GM21619 (cell line): ENCODE data around the gene SAMSN1.
A peak's percentile ranks its signal among the peaks of the same experiment; 100 is the strongest.

ENCODE experiments used
- ATAC-seq: cut with Tn5 transposase; IDR thresholded peaks from one replicate; pipeline ENCODE4 v1.9.1; 2021; ENCODE audit not compliant: unreplicated experiment

SAMSN1 gene

DNA sequence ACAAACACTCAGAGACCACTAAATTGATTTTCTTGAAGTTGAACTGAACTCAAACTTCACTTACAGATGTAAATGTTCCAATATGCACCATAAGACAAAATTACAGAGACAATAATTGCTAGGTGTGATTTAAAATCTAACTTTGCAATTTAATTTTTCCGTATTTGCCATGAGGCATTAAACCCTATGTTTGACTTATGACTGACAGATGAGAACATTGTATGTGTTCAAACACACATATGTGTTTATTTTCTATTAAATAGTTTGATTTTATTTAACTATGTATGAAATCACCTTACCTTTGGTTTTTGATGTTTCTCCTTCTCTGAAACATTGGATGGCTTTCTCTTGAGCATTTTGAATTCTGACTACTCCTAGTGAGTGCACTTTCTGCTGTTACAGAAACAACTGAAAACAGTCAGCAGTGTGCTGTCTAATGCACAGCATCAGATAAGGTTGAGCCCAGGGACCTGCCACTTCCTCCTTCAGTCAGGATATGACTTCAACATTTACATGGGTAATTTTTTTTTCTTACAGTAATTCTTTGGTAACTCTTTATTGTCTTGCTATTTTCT is at the start of gene SAMSN1:
Gene SAMSN1 (minus strand): TSS at position 410 of the 575 bp plus-strand sequence. CDS start 54 bp downstream, at position 356.
- peak; percentile 85 for ATAC-seq

DNA sequence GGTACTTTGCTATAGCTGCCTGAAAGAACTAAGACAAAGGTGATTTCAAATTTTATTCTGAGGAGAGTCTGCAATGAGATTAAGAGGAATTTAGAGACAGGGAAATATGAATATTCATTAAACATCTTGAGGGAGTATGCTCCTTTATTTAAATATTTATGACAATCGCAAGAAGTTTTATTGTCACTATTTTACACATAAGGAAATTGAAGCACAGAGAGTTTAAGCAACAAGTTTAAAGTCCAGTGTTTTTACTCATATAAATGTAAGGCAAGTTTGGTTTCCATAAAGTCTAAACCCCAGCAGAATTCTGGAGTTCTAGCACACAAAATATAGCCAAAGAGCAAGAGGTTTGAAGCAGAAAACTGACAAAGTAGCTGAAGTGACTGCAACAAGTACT is 49.3 kb upstream of the SAMSN1 start:
- ATAC-seq: no peak

DNA sequence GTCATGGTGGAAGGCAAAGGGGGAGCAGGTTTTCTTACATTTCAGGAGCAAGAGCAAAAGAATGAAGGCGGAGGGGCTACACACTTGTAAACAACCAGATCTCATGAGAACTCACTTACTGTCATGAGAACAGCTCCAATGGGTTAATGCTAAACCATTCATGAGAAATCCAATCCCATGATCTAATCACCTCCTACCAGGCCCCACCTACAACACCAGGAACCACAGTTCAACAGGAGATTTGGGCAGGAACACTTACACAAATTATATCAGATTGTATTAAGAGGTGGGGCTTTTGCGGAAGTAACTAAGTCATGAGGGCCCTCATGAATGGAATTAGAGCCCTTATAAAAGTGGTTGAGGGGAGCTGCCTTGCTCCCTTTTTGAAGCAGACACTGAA is 48.9 kb upstream of the SAMSN1 start:
- no peak for ATAC-seq

DNA sequence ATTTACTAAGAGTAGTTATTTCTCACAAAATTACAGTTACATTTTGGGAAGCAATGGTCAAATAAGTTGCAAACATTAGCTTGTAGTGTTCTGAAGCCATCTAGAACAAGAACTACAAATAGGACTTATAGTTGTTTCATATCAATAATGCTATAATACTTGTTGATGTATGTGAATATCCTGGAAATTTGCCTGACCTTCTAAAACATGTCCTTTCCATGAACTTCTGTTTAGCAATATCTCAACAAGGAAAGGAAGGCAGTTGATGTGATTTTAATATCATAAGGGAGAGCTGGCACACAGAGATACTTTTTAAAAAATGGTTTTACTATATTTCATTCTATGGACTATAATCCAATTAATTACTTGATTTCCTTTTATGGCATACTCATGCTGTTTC is 47.1 kb upstream of the SAMSN1 start:
- no peak for ATAC-seq

DNA sequence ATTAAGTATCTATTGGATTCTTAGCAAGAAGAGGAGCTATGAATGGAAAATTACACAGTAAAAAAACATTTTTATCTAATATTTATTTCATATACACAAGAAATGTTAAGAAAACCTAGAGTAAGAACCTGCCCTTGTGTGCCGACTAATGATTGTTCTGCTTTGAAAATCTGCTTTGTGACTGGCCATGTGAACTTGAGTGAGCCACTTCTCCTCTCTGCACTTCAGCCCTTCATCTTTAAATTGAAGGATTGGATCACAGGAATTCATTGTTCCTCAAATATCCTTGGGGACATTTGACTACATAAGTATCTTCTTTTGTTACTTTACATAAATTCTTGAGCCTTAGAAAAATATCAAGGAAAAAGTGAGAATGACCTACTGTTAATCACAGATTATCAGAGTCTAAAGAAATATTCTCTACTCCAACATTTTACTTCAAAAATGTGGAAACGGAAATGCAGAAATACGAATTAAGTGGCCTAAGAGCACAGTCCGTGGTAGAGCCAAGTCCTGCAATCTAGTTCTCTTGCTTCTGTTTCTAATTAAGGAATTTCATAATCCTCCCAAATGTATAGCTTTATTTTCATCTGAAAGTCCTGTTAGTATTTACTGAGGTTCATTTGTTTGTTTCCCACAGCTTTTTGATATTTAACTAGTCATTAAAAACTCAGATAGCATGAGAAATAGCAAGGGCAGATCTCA is 46.3 kb upstream of the SAMSN1 start:
- ATAC-seq: no peak

DNA sequence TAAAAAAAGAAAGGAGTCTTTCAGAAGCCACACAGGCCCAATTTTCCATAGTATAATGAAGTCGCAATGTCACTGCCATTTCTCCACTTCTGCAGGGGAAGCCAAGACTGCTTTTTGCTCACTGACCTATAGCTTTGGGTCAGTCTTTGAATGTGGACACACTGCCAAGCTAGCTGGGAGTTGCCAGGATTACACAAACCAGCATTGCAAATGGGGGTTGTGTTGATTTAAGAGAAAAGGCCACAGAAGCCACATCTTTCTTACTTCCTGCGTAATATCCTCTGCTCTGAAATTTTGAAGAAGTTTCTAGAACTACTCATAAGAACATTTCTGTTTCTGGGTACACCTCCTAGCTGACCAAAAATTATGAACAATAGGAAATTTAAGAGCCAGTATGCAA is 45.8 kb upstream of the SAMSN1 start:
- ATAC-seq: peak; percentile 54

DNA sequence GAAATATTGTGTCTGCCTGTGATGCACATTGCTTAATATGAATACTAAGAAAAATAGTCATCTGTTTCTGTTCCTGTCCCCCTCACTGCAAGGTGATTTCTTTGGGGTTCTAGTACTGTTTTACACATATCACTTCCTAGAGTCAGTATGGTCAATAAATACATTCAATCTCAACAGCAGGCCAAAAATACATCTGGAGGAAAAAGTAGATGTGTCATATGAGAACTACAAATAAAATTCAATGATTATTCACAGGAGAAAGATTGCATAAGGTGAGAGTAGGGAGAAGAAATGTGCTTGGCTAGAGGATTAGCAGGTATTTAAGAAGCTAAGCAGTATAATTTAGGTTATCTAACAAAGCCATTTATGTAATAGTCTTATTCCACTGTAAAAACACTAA is 45.3 kb upstream of the SAMSN1 start:
- ATAC-seq: peak; percentile 44

DNA sequence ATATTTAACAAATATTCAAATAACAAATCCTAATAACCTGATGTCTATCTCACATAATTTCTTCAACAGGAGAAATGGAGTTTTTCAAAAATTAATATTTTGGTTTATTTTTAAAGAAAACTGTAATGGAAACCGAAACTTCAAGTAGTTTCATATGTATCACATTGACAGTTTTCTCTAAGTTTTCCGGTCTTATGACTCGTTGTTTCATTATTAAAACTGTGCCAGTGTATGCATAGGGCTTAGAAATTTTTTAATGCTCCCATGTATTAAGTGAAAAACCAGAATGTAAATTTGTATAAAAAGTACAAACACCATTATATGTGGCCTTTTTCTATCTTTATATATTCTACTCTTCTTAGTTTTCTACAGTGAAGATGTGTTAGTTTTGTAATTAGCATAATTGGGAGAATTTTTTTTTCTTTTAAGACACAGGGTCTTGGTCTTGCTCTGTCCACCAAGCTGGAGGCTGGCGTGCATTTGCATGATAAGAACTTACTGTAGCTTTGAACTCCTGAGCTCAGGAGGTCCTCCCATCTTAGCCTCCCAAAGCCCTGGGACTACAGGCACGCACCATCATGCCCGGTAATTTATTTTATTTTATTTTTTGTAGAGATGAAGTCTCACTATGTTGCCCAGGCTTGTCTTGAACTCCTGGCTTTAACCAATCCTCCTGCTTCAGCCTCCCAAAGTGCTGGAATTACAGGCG is 43.9 kb upstream of the SAMSN1 start:
- peak; percentile 81 for ATAC-seq

DNA sequence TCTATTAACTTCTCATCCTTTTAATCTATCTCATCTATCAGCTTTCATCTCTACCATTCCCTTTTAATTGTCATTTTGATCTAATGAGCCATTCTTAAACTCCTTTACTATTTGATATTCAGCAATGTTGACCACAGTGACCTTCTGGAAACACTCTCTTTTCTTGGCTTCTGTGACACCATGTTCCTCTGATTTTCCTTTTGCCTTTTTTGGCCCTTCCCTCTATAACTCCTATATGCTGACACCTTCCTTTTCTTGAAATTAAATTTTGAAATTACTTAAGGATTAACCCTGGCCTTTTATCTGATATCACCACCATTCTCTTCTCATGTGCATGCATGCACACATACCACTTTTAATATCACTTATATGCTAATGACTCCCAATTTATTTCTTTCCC is 41.2 kb upstream of the SAMSN1 start:
- no peak for ATAC-seq

DNA sequence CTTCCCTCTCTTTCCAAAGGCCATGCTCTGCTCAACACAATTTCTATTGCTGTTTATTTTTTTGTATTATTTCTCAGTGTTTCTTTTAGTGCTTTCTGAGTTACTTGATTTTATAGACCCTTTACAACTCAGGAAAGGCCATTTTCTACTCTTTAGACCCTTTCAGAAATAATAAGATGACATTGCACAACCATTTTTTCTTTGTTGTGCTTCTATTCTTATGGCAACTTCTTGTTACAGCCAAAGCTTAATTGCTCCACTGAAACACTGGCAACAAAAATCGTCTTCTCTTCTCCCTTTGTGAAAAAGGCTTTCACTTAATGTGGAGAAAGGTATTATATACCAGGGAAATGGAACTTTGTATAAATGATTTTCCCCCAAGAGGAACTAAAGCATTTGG is 39.0 kb upstream of the SAMSN1 start:
- no peak for ATAC-seq

DNA sequence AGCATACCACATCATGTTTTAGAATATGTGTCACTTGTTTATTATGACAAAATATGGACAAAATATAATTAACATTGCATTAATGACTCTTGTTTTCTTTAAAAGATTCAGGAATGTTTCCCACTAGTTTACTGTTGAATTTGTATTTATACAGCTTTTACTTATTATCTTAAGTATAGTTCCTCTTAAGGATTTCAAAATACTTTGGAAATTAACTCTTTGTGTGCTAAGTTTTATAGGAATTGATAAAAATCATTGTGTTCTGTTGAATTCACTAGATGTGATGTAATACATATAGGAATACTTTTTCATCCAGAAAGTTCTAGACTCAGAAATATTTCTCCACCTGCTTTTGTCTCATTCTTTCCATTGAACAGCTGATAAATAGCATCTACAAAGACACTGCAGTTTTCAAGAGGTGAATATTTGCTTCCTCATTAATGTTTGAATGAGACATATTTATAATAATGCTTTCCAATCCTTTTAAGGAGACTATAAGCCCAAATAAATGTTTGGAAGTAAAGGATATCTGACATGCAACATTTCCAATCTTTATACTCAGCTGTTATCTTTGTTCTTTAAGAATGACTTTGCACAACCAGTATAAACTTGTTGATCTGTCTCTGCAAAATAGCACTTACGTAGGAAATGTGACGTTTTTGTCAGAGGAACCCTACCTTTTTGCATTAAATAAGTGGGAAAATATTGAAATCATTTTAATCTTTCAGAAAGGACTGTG is 38.4 kb upstream of the SAMSN1 start:
- no peak for ATAC-seq

DNA sequence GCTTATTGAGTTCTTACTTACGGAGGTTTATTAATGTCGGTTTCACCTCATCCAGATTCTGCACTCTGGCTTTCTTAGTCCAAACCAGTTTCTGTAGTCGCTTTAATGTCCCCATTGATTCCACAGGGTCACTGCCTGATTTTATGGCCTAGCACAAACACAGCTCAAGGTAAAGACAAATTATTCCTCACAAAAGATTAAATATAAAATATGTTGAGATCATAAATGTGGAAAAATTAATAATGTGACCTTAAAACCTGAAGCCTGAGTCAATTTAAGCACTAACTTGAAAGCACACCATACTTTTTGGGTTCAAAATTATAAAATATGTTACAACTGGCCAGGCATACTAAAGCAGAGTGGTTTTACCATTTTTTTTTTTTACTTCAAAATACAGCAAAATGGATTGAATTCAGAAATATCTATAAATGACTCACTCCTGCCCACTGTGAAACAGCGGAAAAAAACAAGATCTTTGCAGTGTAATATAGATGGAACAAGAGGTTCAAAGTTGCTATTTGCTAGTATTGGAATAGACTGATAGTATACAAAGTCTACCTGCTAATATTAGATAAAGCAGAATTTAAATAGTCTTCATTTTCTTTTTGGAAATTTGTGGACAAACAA is 37.6 kb upstream of the SAMSN1 start:
- ATAC-seq: no peak

DNA sequence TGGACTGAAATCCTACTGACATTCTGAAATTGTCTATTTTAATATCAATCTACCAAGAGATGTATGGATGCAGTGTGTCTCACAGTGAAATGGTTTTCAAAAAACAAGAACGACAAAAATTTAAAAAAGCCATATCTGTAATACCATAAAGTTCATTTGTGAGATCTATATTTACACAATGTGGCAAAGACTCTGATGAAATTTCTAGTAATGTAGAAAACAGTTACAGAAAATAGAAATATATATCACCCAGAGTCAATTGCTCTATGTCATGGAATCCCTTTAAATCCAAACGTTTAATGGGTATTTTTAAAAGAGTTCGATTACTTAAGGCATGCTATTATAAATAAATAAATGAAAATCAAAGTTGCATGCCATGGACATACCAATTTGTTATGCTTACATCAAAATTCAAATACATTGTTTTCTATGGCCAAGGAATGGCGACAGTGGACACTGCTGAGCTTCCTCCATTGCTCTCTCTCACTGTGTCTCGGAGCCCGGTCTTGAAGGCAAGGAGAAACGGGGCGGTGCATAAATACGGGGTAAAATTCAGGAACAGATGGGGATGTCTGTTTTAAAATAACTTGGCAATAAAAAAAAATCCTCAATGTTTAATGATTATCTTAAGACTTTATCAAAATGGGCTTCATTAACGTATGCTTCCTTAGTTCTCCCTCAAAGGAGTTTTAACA is 37.0 kb upstream of the SAMSN1 start:
- ATAC-seq: no peak

DNA sequence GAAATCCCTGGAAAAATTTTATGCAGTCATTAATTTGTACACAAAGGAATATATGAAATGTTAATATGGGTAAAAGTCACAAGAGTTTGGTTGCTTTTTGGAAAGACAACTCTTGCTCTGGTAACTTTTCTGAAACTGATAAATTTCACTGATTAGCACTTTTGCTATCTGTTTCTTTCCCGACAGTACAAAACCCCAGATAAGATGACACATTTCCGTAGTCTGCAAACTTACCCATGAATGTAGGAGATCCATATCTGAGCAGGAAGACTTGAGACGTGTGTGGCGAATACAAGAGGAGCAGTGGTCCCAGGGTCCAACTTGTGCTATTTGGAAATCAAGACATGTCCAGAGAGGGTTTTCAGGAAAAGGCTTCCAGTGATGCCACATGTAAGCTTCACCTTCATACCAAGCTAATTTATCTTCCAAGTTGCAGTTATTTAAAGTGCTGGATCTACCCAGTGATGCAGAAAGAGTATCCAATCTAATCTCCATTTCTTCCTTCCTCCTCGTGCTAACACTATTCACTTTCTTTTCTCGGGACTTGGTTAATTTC is 35.9 kb upstream of the SAMSN1 start:
- ATAC-seq: no peak

DNA sequence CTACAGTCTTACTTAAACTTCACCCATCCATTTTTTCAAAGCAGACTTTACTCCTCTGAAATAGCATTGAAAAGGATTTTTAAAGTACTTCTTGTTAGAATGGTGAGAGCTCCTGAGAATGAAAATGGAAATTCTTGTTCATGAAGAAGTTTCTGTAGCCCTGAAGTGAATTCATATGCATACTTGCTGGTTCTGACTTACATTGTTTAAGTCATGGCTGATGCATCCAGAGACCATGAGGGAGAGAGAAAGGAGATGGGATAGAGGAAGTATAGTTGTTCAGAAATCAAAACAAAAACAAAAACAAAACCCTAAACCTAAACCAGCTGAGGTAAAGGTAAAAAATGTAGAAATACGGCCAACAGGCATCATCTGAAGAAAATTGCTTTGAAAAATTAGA is 27.1 kb upstream of the SAMSN1 start:
- no peak for ATAC-seq

DNA sequence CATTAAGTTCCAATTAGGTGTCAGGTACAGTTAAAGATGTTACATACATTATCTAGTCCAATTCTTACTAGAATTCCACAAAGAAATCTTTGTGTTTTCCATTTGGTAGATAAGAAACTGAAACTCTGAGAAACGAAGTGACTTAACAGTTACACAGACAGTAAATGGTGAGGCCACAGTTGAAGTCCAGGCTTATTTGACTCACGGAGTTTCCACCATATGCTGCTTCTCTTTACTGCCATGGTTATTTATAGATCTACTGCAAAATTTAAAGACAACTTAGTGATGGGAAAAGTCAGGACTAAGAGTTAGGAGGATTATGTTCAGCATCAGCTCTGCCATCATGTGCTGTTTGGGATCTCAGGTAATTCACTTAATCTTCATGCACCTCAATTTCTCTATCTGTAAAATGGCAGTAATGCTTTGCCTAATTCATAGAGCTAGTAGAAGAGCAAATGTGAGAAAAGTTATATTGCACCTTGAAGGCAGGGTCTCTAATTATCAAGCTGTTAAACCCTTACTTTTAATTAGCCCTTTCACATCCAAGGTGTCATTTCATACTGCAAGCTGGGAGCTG is 26.2 kb upstream of the SAMSN1 start:
- ATAC-seq: peak; percentile 52

DNA sequence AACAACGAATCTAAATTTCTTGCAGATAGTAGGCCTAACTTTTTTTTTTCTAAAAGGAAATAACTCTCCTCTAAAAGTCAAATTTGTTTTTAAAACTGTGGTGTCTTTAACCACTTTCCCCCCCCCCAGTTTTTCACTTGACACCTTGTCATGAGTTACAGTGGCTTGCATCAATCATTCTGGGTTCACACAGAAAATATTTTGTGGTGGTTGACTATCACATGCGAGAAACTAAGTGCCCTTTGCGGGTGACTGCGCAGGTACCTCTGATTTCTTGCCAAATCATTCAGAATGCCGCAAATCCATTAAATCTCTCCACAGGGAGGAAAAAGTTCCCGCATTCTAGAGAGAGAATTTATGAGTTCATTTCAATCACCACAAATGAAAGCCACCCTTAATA is 23.8 kb upstream of the SAMSN1 start:
- ATAC-seq: no peak

DNA sequence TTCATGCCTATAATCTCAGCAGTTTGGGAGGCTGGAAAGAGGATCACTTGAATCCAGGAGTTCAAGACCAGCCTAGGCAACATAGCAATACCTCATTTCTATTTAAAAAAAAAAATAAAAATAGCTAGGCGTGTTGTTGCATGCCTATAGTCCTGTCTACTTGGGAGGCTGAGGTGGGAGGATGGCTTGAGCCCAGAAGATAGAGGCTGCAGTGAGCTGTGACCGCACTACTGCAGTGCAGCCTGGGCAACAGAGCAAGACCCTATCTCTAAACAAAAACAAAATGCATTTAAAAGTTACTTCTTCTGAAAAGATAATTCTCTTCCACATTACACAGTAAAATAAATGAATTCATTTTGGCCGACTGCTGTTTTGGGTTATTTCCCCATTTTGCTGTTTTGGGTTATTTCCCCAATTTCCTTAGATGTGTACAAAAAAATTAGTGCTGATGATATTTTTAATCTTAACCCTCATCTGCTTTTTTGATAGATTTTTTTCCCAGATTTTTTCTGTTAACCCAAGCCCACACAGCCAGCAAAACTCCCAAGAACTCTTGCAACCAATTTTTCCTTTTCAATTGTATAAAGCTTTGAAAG is 23.0 kb upstream of the SAMSN1 start:
- no peak for ATAC-seq
